Transverse colon (tissue), 3 donors: ENCODE data around the gene KIFC3.

ENCODE experiments used
- EP300 ChIP-seq: sonication (generic); formaldehyde crosslinking; IDR thresholded peaks from one replicate; pipeline ENCODE4 v1.6.1; 2017; ENCODE audit warnings: antibody characterized with exemption, low read depth
- POLR2A ChIP-seq: fragments of 450-650 bp; IDR thresholded peaks from one replicate; pipeline ENCODE4 v1.6.1; 2016; ENCODE audit warnings: antibody characterized with exemption, mild to moderate bottlenecking, moderate library complexity
- TF ChIP-seq, protein P1 (sequence below), 5 experiments: fragments of 200-600 bp in 3 of 5; fragments of 450-650 bp in 2 of 5; sonication (generic) in 3 of 5; IDR thresholded peaks; 1 replicate in 2 of 5; 2 replicates in 3 of 5; pipeline ENCODE4 v1.5.1; 2016 to 2017; ENCODE audit warnings: antibody characterized with exemption in 5 of 5, inconsistent platforms in 3 of 5, mild to moderate bottlenecking in 2 of 5, moderate library complexity in 1 of 5

DNA sequence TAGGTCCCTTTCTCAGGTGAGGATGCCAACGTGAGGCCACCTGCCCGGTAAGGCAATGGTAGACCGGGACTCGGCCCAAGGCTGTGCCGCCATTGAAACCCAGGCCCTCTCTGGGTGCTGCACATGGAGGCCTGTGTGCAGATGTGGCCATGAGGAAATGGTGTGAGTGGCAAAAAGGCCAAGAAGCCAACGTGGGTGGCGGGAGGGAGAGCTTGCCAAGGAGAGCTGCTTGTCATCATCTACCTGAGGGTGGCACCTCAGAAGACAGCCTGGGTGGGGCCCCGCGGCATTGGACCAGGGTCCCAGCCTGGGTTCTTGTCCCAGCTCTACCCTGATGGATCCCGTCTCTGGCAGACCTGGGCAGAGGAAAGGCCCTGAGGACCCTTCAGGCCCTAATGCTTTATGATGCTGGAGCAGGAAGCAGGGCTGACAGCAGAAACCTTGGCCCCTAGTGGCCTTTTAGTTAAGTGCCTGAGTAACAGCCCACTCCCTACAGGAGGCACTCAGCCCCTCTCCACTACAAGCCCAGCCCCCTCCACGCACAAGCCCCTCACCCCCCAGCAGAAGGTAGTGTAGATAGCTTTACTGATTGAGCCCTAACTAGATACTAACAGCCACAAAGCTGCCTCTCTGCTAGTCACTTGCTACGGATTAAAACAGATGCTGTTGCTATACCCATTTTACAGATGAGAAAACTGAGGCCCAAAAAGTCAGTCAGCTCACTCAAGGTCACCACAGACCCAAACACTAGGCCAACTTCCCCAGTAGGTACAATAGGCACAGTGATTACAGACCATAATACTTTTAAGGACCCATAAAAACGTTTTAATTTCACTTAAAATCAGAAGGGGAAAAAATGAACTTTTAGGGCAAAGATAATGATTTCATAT is 26.2 kb upstream of the KIFC3 start:
- no peak for TF ChIP-seq POLR2A
- TF ChIP-seq, protein P1, sequence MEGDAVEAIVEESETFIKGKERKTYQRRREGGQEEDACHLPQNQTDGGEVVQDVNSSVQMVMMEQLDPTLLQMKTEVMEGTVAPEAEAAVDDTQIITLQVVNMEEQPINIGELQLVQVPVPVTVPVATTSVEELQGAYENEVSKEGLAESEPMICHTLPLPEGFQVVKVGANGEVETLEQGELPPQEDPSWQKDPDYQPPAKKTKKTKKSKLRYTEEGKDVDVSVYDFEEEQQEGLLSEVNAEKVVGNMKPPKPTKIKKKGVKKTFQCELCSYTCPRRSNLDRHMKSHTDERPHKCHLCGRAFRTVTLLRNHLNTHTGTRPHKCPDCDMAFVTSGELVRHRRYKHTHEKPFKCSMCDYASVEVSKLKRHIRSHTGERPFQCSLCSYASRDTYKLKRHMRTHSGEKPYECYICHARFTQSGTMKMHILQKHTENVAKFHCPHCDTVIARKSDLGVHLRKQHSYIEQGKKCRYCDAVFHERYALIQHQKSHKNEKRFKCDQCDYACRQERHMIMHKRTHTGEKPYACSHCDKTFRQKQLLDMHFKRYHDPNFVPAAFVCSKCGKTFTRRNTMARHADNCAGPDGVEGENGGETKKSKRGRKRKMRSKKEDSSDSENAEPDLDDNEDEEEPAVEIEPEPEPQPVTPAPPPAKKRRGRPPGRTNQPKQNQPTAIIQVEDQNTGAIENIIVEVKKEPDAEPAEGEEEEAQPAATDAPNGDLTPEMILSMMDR (IDR thresholded peaks at IDR 0.05), result no peak
- TF ChIP-seq EP300, result no peak
